K562 (cell line): Measurements from ENCODE around the gene GPR137C. TPM values are rescaled to one million over a fixed set of nuclear protein-coding genes. Genes with fewer than 3 reads are reported as not detected.
A peak's percentile ranks its signal among the peaks of the same experiment; 100 is the strongest.

Experiments
- CGGBP1 ChIP-seq: fragments of 250-450 bp; sonication (Bioruptor Pico); IDR thresholded peaks from 2 replicates; pipeline ENCODE4 v1.9.0; 2021; ENCODE audit warnings: mild to moderate bottlenecking
- CHD2 ChIP-seq: IDR thresholded peaks from 2 replicates; pipeline ENCODE4 v1.6.1; 2011; ENCODE audit warnings: low read depth, low read length
- E4F1 ChIP-seq: fragments of 250-450 bp; sonication (Bioruptor Pico); IDR thresholded peaks from 2 replicates; pipeline ENCODE4 v1.5.0; 2021; ENCODE audit warnings: mild to moderate bottlenecking, borderline replicate concordance
- HDAC1 ChIP-seq, 2 experiments: fragments of 450-650 bp; IDR thresholded peaks; 2 replicates each; pipeline ENCODE4 v1.6.1; 2016 to 2017; ENCODE audit warnings: inconsistent platforms in 1 of 2, mild to moderate bottlenecking in 1 of 2, moderate library complexity in 1 of 2
- KDM2B ChIP-seq: fragments of 250-450 bp; sonication (Bioruptor Pico); IDR thresholded peaks from 2 replicates; pipeline ENCODE4 v1.8.0; 2021; ENCODE audit warnings: mild to moderate bottlenecking, moderate library complexity
- L3MBTL2 ChIP-seq: fragments of 450-650 bp; IDR thresholded peaks from 2 replicates; pipeline ENCODE4 v1.6.1; 2016; ENCODE audit warnings: mild to moderate bottlenecking, moderate library complexity
- NFATC3 ChIP-seq: fragments of 450-650 bp; IDR thresholded peaks from 2 replicates; pipeline ENCODE4 v1.6.1; 2017; ENCODE audit warnings: mild to moderate bottlenecking
- NKRF ChIP-seq: fragments of 450-650 bp; IDR thresholded peaks from 2 replicates; pipeline ENCODE4 v1.6.1; 2016; ENCODE audit warnings: borderline replicate concordance
- ZC3H4 ChIP-seq: sonication (generic); formaldehyde crosslinking; IDR thresholded peaks from 2 replicates; pipeline ENCODE4 v1.9.0; 2021; ENCODE audit warnings: missing genetic modification reagents, borderline replicate concordance
- ZZZ3 ChIP-seq: fragments of 450-650 bp; IDR thresholded peaks from 2 replicates; pipeline ENCODE4 v1.6.1; 2016; ENCODE audit warnings: antibody characterized with exemption, mild to moderate bottlenecking, moderate library complexity
- polyA plus RNA-seq, 8 experiments: library from polyadenylated mRNA; depleted of rRNA in 4 of 8; stranded (reverse) in 5 of 8; unstranded in 3 of 8; fragments of >200 nt; fragmentation: Nextera tagmentation in 2 of 8; fragmentation: Illumina TruSeq in 1 of 8; extraction: Ambion mirVana in 2 of 8; extraction: Trizol in 1 of 8; gene quantifications; 2 replicates each; pipeline versions ENCODE4 v1.2.1 to v1.2.3, GENCODE V29; 2011 to 2014; ENCODE audit warnings: inconsistent platforms in 1 of 8, missing spikeins in 1 of 8
- total RNA-seq, 7 experiments: library from RNA; depleted of rRNA in 6 of 7; stranded (reverse); fragments of >200 nt in 6 of 7; fragmentation: Illumina TruSeq in 2 of 7; extraction: Trizol in 2 of 7; gene quantifications; 2 replicates each; pipeline versions ENCODE4 v1.2.1 to v1.2.3, GENCODE V29; 2011 to 2021; ENCODE audit warnings: low replicate concordance in 1 of 7

GPR137C gene
- total and polyA plus RNA-seq, 9 of the 15 experiments (the other 6 are each of a cell fraction or from before 2014, with no cell fraction given) = 0.03 to 0.31 (median 0.06) TPM; not detected in 4

- no peak for TF ChIP-seq E4F1 (CRISPR knock-in tag)
- TF ChIP-seq CHD2 = peak; percentile 75
- TF ChIP-seq HDAC1 (IDR thresholded peaks at IDR 0.05) = 0 out of 4 replicates have a peak, but pooled peaks of 1 of the 2 experiments have one; percentile 14
- TF ChIP-seq L3MBTL2 = peak; percentile 96
- TF ChIP-seq ZC3H4 = no peak
- TF ChIP-seq CGGBP1 = no peak
- TF ChIP-seq ZZZ3 = no peak
- no peak for TF ChIP-seq NFATC3
- TF ChIP-seq KDM2B (CRISPR knock-in tag) = no peak
- peak; percentile 20; the same call in 1 of the 2 replicates for TF ChIP-seq NKRF
Measured at GRCh38 chr14:52552063-52552988, at the start of gene GPR137C, which contains the start of gene TXNDC16 (continued).
